Stimulated activated CD4-positive, alpha-beta T cell treated with anti-CD3 and anti-CD28 coated beads, Interleukin-15, amount 100 ng/mL, for 48 hours (primary cell): Measurements from ENCODE around the gene ZNF605.
"Not testable (repeated sequence)": the region's sequence is repeated elsewhere in the genome, so short reads cannot be mapped to it uniquely, and the experiment has no call there.

Experiments used
- DNase-seq, 2 donors: peaks; one replicate each; pipeline ENCODE4 v3.0.0-alpha.2; 2020; ENCODE audit warnings: low read depth in 2 of 2

The ZNF605 gene

GRCh38 chr12:132908145-132909029 is 47.7 kb downstream of the ZNF605 start:
- DNase-seq, result peak; percentile 95 to 97

GRCh38 chr12:132907789-132908144 is 48.3 kb downstream of the ZNF605 start:
- DNase-seq, result not testable (repeated sequence)

- no peak for DNase-seq
These were observed 48.9 kb downstream of the ZNF605 start for GRCh38 chr12:132907216-132907615.

- DNase-seq, result peak; percentile 84 to 90
These were observed 51.3 kb downstream of the ZNF605 start for GRCh38 chr12:132904718-132905328.

GRCh38 chr12:132899033-132899432 is 57.1 kb downstream of the ZNF605 start:
- DNase-seq, result no peak

GRCh38 chr12:132888852-132889251 is 67.3 kb downstream of the ZNF605 start:
- DNase-seq, result no peak

GRCh38 chr12:132887513-132888351 is 68.4 kb downstream of the ZNF605 start, which contains the start of gene CHFR:
Gene CHFR, minus strand, starts transcription at chr12:132887605. Its CDS starts 277 bp downstream, at chr12:132887328.
- DNase-seq, result peak; percentile 94

- DNase-seq, result no peak
These were observed 69.3 kb downstream of the ZNF605 start for GRCh38 chr12:132886529-132887477.

GRCh38 chr12:132881818-132882217 is 74.3 kb downstream of the ZNF605 start:
- no peak for DNase-seq

GRCh38 chr12:132874620-132875019 is 81.5 kb downstream of the ZNF605 start:
- DNase-seq, result not testable (repeated sequence)

- DNase-seq, result no peak
These were observed 81.9 kb downstream of the ZNF605 start for GRCh38 chr12:132874175-132874574.

GRCh38 chr12:132873724-132874123 is 82.4 kb downstream of the ZNF605 start:
- DNase-seq, result no peak

- DNase-seq, result no peak
These were observed 83.1 kb downstream of the ZNF605 start for GRCh38 chr12:132872975-132873421.

- DNase-seq, result no peak
These were observed 83.8 kb downstream of the ZNF605 start for GRCh38 chr12:132872073-132872855.

- no peak for DNase-seq
These were observed 86.6 kb downstream of the ZNF605 start for GRCh38 chr12:132869551-132869950.
